Neural progenitor cell (in vitro differentiated cells): ENCODE results near the gene GPHN. TPM values are rescaled to one million over a fixed set of nuclear protein-coding genes. Genes with fewer than 3 reads are reported as not detected.
A peak's percentile ranks its signal among the peaks of the same experiment; 100 is the strongest.

Source experiments
- DNase-seq: peaks from one replicate; pipeline ENCODE4 v3.0.0-alpha.2; 2016; ENCODE audit warnings: low spot score
- H2AFZ ChIP-seq: fragments of 200-600 bp; sonication (generic); replicated peaks from 2 replicates; pipeline ENCODE4 v1.6.1; 2016; ENCODE audit warnings: antibody characterized with exemption
- H3F3A ChIP-seq: fragments of 200-600 bp; sonication (generic); 2 replicates; pipeline ENCODE4 v1.6.1; 2016; ENCODE audit warnings: antibody characterized with exemption, low read depth
- H3K27ac ChIP-seq: fragments of 200-600 bp; sonication (generic); 2 replicates; pipeline ENCODE4 v1.5.1; 2016; ENCODE audit warnings: mild to moderate bottlenecking
- H3K27me3 ChIP-seq: fragments of 200-600 bp; sonication (generic); 2 replicates; pipeline ENCODE4 v1.6.1; 2016; ENCODE audit warnings: mild to moderate bottlenecking, moderate library complexity
- H3K36me3 ChIP-seq: fragments of 200-600 bp; sonication (generic); 2 replicates; pipeline ENCODE4 v1.5.1; 2016
- H3K4me1 ChIP-seq: fragments of 200-600 bp; sonication (generic); 2 replicates; pipeline ENCODE4 v1.6.1; 2016; ENCODE audit warnings: mixed run types
- H3K4me2 ChIP-seq: fragments of 200-600 bp; sonication (generic); 2 replicates; pipeline ENCODE4 v1.6.1; 2016
- H3K4me3 ChIP-seq: fragments of 200-600 bp; sonication (generic); 2 replicates; pipeline ENCODE4 v1.5.1; 2016
- H3K79me2 ChIP-seq: fragments of 200-600 bp; sonication (generic); 2 replicates; pipeline ENCODE4 v1.6.1; 2016; ENCODE audit warnings: low read depth
- H3K9ac ChIP-seq: fragments of 200-600 bp; sonication (generic); 2 replicates; pipeline ENCODE4 v1.6.1; 2016
- H3K9me3 ChIP-seq: fragments of 200-600 bp; sonication (generic); 2 replicates; pipeline ENCODE4 v1.5.1; 2016; ENCODE audit warnings: low read depth
- H4K20me1 ChIP-seq: fragments of 200-600 bp; sonication (generic); 2 replicates; pipeline ENCODE4 v1.6.1; 2016; ENCODE audit warnings: low read depth
- H3K27ac Mint-ChIP-seq: 3 replicates; pipeline ENCODE4 v1.8.0; 2021; ENCODE audit warnings: mixed read lengths
- H3K27me3 Mint-ChIP-seq: 2 replicates; pipeline ENCODE4 v1.8.0; 2022; ENCODE audit warnings: low read depth, mild to moderate bottlenecking, inconsistent platforms, moderate library complexity, mixed read lengths; ENCODE audit not compliant: insufficient read depth
- H3K36me3 Mint-ChIP-seq: 3 replicates; pipeline ENCODE4 v1.8.0; 2021; ENCODE audit warnings: mixed read lengths
- H3K4me1 Mint-ChIP-seq: 3 replicates; pipeline ENCODE4 v1.8.0; 2021; ENCODE audit warnings: mixed read lengths
- H3K4me3 Mint-ChIP-seq: 3 replicates; pipeline ENCODE4 v1.8.0; 2021; ENCODE audit warnings: mild to moderate bottlenecking, moderate library complexity, mixed read lengths
- H3K9me3 Mint-ChIP-seq: 3 replicates; pipeline ENCODE4 v1.8.0; 2020; ENCODE audit warnings: mixed read lengths
- CTCF ChIP-seq: fragments of 200-600 bp; sonication (generic); IDR thresholded peaks from 2 replicates; pipeline ENCODE4 v1.5.1; 2017; ENCODE audit warnings: antibody characterized with exemption, mild to moderate bottlenecking
- EZH2 ChIP-seq: fragments of 200-600 bp; sonication (generic); IDR thresholded peaks from 2 replicates; pipeline ENCODE4 v1.6.1; 2017; ENCODE audit warnings: antibody characterized with exemption, mild to moderate bottlenecking, moderate library complexity
- EZH2phosphoT487 ChIP-seq: fragments of 200-600 bp; sonication (generic); IDR thresholded peaks from 2 replicates; pipeline ENCODE4 v1.6.1; 2017; ENCODE audit warnings: antibody characterized with exemption
- total RNA-seq: library from RNA; depleted of rRNA; stranded (reverse); fragments of >200 nt; gene quantifications from 2 replicates; pipeline ENCODE4 v1.2.3, GENCODE V29; 2015; ENCODE audit warnings: low replicate concordance

The GPHN gene
- total RNA-seq, 1 donor from 2014 or later, result 42.9 TPM

DNA sequence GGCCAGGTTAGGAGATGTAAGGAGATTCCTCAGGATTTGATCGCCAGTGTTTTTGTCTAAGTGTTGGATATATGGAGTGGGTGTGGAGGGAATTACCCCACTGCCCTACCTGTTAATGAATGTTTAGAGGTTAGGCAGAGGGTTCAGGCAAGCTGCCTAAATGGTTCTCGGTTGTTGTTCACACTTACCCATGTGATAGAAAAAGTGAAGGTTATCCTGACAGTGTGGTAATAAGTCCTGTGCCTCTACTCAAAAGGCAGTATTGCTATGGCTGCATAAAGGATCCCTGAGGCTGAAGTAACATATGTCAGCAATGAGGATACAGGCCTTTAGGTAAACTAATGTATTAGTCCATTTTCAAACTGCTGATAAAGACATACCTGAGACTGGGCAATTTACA lies 112.0 kb downstream of the GPHN start:
- H3K4me1 Mint-ChIP-seq, result no peaks in the 10 kb centered on the region
- Histone ChIP-seq H3K4me3 (no peak overlapping the region), H2AFZ (no peak overlapping the region), H3K36me3 (no peaks in the 10 kb centered on the region), H3K9me3 (no peaks in the 10 kb centered on the region), H4K20me1 (no peaks in the 10 kb centered on the region), H3K27me3 (no peaks in the 10 kb centered on the region), H3K4me2 (no peak overlapping the region), H3F3A (no peaks in the 10 kb centered on the region), H3K79me2 (peaks cover 35% of the 10 kb centered on the region), H3K27ac (no peak overlapping the region), H3K4me1 (no peaks in the 10 kb centered on the region), H3K9ac (no peak overlapping the region)
- no peak overlapping the region for H3K4me3 Mint-ChIP-seq
- peaks cover 14% of the 10 kb centered on the region for H3K36me3 Mint-ChIP-seq
- DNase-seq, result no peak
- H3K9me3 Mint-ChIP-seq, result peaks cover 52% of the 10 kb centered on the region
- TF ChIP-seq EZH2 (no peak), EZH2phosphoT487 (no peak), CTCF (no peak)
- H3K27me3 Mint-ChIP-seq, result no peaks in the 10 kb centered on the region
- H3K27ac Mint-ChIP-seq, result no peak overlapping the region

DNA sequence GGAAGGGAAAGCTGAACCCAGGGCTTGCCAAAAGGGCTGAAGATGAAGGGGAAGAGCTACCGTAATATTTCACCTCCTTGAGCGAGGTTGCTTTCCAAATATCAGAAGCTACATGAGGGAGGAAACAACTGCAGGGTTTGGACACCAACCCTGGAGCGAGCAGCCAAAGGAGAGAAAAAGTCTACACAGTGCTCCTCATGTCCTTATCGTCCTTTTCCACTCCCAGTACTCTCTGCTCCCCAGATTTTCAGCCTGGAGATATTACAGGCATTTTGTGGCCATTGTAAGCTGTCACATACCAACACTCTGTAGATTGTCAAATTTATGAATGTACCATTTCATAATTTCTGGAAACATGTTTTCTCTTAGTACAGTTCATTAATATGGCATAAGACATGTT lies 115.9 kb downstream of the GPHN start:
- Mint-ChIP-seq H3K9me3 (peaks cover 25% of the 10 kb centered on the region), H3K4me1 (peaks cover 3% of the 10 kb centered on the region), H3K36me3 (peaks cover 12% of the 10 kb centered on the region), H3K4me3 (no peak overlapping the region), H3K27me3 (no peaks in the 10 kb centered on the region), H3K27ac (no peak overlapping the region)
- Histone ChIP-seq H3K4me3 (no peak overlapping the region), H3K36me3 (no peaks in the 10 kb centered on the region), H3K9ac (no peak overlapping the region), H2AFZ (no peak overlapping the region), H3K9me3 (no peaks in the 10 kb centered on the region), H3K27me3 (no peaks in the 10 kb centered on the region), H3F3A (no peaks in the 10 kb centered on the region), H4K20me1 (no peaks in the 10 kb centered on the region), H3K4me2 (no peak overlapping the region), H3K79me2 (peaks cover 16% of the 10 kb centered on the region), H3K27ac (no peak overlapping the region), H3K4me1 (no peaks in the 10 kb centered on the region)
- no peak for DNase-seq
- TF ChIP-seq EZH2phosphoT487 (no peak), CTCF (no peak), EZH2 (no peak)

DNA sequence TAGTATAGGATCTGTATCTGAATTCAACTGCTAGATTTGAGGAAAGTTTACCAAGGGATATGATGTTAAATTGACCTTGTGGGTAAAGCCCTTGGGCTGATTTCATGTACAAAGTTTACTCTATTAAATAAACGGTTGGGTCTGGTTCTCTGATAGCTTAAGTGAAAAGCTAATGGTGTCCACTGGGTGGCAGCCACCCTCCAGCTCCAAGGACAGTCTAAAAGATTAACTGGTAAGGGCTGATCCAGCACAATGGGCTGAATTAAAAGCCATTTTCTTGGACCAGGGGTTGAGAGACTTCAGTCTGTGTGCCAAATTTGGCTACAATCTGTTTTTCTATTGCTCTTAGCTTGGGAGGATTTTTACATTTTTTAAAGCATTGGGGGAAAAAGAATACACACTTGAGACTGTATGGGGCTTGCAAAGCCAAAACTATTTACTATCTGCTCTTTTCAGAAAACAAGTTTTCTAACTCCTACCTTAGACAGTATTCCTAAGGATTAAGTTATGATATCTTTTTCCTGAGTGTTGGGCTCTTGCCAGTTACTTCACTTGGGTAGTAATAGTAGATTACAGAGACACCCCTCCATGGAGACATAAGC lies 116.5 kb downstream of the GPHN start:
- Mint-ChIP-seq H3K4me1 (peaks cover 3% of the 10 kb centered on the region), H3K36me3 (peaks cover 11% of the 10 kb centered on the region), H3K27me3 (no peaks in the 10 kb centered on the region), H3K27ac (no peak overlapping the region), H3K9me3 (peaks cover 23% of the 10 kb centered on the region), H3K4me3 (no peak overlapping the region)
- no peaks in the 10 kb centered on the region for H3K36me3 ChIP-seq
- H3K79me2 ChIP-seq, result peaks cover 14% of the 10 kb centered on the region
- no peak overlapping the region for H3K4me3 ChIP-seq
- H3K9ac ChIP-seq, result no peak overlapping the region
- H3K27ac ChIP-seq, result no peak overlapping the region
- no peak overlapping the region for H2AFZ ChIP-seq
- TF ChIP-seq EZH2phosphoT487 (no peak), CTCF (peak; percentile 81)
- no peaks in the 10 kb centered on the region for H3K4me1 ChIP-seq
- H3K9me3 ChIP-seq, result no peaks in the 10 kb centered on the region
- no peaks in the 10 kb centered on the region for H4K20me1 ChIP-seq
- no peaks in the 10 kb centered on the region for H3F3A ChIP-seq
- no peak overlapping the region for H3K4me2 ChIP-seq
- DNase-seq, result peak; percentile 79
- H3K27me3 ChIP-seq, result no peaks in the 10 kb centered on the region
